ENCODE measurements around the gene MSI1. TPM values are rescaled to one million over a fixed set of nuclear protein-coding genes. Genes with fewer than 3 reads are reported as not detected.
A peak's percentile ranks its signal among the peaks of the same experiment; 100 is the strongest.

The MSI1 gene
- total and polyA plus RNA-seq, 2 of the 13 experiments (the other 11 are each of a cell fraction or from before 2014, with no cell fraction given), result 0.09 to 0.46 TPM

- TF ChIP-seq ZSCAN22 (CRISPR knock-in tag; IDR thresholded peaks at IDR 0.05) (no peak), ZNF790 (CRISPR knock-in tag; IDR thresholded peaks at IDR 0.05; ENCODE audit: borderline replicate concordance) (no peak), MTA1 (CRISPR knock-in tag; IDR thresholded peaks at IDR 0.05; ENCODE audit: borderline replicate concordance) (no peak), SCMH1 (CRISPR knock-in tag; IDR thresholded peaks at IDR 0.05; ENCODE audit: borderline replicate concordance) (no peak), ZNF674 (CRISPR knock-in tag; IDR thresholded peaks at IDR 0.05; ENCODE audit: low read depth) (no peak), ZNF101 (CRISPR knock-in tag; IDR thresholded peaks at IDR 0.05; ENCODE audit: borderline replicate concordance, low read depth) (no peak), REXO4 (CRISPR knock-in tag; IDR thresholded peaks at IDR 0.05; ENCODE audit: borderline replicate concordance) (no peak), RFX1 (IDR thresholded peaks at IDR 0.05) (no peak), IKZF5 (CRISPR knock-in tag; IDR thresholded peaks at IDR 0.05) (peak; percentile 80; the same call in 1 of the 2 replicates), MTF1 (CRISPR knock-in tag; IDR thresholded peaks at IDR 0.05) (peak; percentile 84; the same call in 1 of the 2 replicates), DNMT1 (CRISPR knock-in tag; IDR thresholded peaks at IDR 0.05) (no peak), TFAP4 (IDR thresholded peaks at IDR 0.05; ENCODE audit: borderline replicate concordance, low read depth) (peak; percentile 85; the same call in 1 of the 2 replicates), ZNF569 (CRISPR knock-in tag; IDR thresholded peaks at IDR 0.05; ENCODE audit: borderline replicate concordance) (no peak), NFKBIZ (CRISPR knock-in tag; IDR thresholded peaks at IDR 0.05) (no peak), HOXA3 (CRISPR knock-in tag; IDR thresholded peaks at IDR 0.05) (peak; percentile 87), CENPBD1 (CRISPR knock-in tag; IDR thresholded peaks at IDR 0.05; ENCODE audit: borderline replicate concordance, low read depth) (no peak), SYNCRIP (IDR thresholded peaks at IDR 0.05; ENCODE audit: insufficient read depth, low read depth, low read length) (no peak), HIC2 (CRISPR knock-in tag; IDR thresholded peaks at IDR 0.05; ENCODE audit: low read depth) (0 out of 2 replicates have a peak, but pooled peaks have one; percentile 15), ARID5B (CRISPR knock-in tag; IDR thresholded peaks at IDR 0.05) (peak; percentile 63), EHMT2 (IDR thresholded peaks at IDR 0.05; ENCODE audit: borderline replicate concordance, low read depth, low read length) (no peak)
Observed at GRCh38 chr12:120292661-120293531, 76.1 kb downstream of the MSI1 start, which contains the start of gene RNU4-1 (continued).
